ENCODE measurements around the gene NKD2.
"Not testable (repeated sequence)": the region's sequence is repeated elsewhere in the genome, so short reads cannot be mapped to it uniquely, and the experiment has no call there.

Gene NKD2

DNA sequence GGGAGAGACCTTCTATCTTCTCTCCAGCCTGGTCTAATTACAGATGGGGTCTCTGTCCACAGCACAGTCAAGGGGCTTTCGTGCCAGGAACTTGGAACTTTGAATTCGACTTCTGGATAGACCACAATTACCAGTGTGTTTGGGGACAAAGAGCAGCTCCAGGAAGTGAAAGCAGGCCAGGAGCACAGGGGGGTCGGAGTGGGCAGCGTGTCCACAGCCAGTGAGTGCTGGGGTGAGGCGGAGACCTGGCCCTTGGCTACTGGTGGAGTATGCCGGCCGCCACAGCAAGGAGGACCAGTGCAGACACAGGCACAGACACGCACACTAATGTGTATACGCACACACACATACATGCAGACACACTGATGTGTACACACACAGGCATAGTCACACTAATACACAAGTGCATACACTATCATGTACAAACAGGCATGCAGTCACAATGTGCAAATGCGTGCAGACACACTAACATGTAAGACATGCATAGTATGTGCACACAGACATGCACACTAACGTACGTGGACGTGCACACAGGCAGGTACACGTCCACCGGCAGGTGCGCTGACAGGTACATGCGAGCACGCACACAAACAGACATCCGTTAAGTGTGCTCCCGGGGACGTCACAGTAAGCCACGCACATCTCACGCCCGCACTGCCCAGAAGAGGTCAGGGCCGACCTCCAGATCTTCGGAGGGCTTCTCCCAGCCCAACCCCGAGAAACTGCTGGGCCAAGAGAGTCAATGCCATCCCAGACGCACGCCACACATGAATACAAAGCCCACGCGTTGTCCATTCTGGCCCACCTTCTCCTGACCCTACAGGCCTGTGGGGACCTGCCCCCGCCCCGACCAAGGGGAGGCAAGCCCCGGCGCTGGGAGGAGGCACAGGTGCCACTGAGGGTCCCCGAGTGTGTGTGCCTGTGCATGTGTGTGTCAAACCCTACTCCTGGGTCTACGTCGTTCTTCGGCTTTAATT is 46.5 kb downstream of the NKD2 start:
- DNase-seq: no peak

GRCh38 chr5:1055896-1056610 is 47.5 kb downstream of the NKD2 start:
- DNase-seq: no peak

- no peak for DNase-seq
Measured at GRCh38 chr5:1056611-1057484, 48.2 kb downstream of the NKD2 start.

GRCh38 chr5:1057485-1058082 is 49.0 kb downstream of the NKD2 start:
- no peak for DNase-seq

- DNase-seq: no peak
Measured at GRCh38 chr5:1058083-1058945, 49.7 kb downstream of the NKD2 start.

- DNase-seq: no peak
Measured at GRCh38 chr5:1058988-1059883, 50.6 kb downstream of the NKD2 start.

DNA sequence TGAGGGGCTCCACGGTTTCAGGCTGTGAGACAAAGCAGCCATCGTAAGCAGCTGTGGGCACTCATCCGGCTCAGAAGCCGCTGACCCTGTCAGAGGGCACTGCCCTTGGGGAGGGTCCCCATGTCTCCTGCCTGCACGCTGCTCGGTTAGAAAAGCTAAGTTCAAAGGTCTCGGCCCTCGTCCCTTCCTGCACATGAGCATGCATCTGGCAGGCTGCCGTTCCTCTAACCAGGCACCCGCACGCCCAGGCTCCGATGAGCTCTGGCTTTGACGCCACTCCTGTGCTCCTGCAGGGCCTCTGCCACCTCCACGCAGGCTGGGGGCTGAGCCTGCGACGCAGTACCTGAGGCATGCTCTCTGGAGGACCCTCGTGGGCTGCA is 51.3 kb downstream of the NKD2 start:
- no peak for DNase-seq

DNA sequence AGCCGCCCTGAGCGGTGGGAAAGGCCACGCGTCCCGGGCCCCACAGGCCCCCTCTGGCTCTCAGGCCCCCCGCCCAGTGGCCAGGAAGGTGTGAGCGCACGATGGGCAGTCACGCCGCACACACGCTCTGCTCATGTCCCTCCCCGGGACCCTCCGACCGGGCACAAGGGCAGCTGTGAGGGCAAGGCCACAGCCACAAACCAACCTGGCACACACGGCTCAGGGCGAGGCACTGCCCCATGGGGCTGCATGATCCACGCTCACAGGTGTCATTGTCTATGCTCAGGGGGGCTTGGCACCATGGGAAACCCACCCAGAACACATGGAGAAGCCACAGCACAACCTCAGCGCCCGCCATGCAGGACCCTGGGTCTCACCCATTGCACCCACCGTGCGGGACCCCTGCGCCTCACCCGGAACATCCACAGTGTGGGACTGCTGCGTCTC is 52.0 kb downstream of the NKD2 start:
- no peak for DNase-seq

DNA sequence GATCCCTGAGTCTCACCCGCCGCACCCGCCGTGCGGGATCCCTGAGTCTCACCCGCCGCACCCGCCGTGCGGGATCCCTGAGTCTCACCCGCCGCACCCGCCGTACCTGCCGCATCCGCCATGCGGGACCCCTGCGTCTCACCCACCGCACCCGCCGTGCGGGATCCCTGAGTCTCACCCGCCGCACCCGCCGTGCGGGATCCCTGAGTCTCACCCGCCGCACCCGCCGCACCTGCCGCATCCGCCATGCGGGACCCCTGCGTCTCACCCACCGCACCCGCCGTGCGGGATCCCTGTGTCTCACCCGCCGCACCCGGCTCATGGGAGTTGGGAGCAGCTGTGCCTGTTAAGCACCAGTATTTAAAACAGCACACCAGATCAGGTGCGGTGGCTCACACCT is 52.7 kb downstream of the NKD2 start:
- DNase-seq: not testable (repeated sequence)

DNA sequence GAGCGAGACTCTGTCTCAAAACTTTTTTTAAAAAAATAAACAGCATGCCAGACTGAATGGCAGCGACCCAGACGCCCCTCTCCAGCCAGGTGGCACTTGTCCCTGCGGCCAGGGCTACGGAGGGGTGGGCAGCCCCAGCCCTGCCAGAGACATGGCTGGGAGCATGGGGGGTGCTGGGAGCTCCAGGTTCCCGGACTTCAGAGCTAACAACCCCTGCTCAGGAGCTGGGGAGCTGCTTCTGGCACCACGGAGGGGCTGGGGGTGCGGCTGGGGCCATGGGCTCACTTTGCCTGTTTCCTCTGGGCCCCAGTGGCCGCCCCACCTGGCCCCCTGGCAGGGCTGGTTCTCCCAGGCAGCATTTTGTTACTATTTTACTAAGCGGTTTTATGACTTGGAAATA is 53.3 kb downstream of the NKD2 start:
- no peak for DNase-seq

DNA sequence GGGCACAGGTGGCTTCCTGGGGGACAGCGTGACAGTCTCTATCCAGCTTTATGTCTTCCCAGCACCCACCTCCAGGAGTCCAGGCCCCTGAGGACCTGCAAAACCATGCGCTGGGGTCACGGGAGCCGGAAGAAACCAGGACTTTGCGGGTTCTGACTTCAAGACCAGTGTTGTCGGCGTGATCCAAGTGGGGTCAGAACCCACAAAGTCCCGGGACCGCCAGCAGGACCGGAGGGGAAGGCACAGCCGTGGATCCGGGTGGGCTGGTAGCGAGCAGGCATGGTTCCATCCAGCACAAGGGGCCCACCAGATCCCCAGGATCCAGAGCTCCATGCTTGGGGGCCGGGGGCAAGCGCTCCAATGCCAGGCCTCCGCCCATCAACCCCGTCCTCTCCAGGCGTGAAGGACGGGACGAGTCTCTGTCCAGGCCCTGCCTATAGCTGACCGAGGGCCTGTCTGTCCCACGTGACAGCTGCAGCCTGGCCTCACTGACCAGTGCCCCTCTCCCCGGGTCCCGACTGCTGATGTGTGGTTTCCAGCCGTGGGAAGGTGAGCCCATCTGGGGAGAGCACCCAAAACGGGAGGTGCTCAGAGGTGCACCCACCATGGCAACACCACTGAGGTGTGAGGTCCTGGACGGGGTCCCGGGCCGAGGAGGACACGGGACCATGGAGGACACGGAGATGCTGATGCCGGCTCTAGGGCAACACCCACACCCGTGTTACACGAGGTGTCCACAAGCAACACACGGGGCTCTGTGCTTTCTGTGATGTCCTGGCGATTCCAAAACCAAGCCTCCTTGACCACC is 54.4 kb downstream of the NKD2 start:
- DNase-seq: no peak

DNA sequence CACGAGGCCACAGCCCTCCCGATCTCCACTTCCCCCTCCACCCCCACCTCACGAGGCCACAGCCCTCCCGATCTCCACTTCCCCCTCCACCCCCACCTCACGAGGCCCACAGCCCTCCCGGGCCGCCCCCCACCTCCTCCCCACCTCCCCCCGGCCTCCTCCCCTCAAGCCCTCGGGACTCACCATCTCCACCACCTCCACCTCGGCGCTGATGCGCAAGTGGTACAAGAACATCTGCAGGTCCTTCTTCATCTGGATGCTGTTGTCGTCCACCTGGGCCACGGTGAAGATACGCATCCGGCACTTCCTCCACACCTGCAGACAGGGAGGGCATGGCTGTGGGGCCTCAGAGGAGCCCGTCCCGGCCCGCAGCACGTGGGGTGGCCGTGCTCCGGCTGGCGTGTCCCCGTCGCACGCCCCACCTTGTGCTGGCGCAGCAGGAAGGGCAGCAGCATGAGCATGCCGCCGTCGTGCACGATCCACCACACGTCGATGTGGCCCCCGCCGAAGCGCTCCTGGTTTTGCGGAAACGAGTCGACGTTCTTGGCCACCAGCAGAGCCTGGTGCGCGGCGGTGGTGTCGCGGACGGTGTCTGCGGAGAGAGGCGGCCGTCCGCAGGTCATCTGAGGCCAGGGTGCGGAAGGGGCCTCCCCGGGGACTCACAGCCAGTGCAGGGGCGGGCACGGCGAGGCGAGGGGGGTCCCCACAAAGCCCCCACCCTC is 55.2 kb downstream of the NKD2 start:
- DNase-seq: no peak

DNA sequence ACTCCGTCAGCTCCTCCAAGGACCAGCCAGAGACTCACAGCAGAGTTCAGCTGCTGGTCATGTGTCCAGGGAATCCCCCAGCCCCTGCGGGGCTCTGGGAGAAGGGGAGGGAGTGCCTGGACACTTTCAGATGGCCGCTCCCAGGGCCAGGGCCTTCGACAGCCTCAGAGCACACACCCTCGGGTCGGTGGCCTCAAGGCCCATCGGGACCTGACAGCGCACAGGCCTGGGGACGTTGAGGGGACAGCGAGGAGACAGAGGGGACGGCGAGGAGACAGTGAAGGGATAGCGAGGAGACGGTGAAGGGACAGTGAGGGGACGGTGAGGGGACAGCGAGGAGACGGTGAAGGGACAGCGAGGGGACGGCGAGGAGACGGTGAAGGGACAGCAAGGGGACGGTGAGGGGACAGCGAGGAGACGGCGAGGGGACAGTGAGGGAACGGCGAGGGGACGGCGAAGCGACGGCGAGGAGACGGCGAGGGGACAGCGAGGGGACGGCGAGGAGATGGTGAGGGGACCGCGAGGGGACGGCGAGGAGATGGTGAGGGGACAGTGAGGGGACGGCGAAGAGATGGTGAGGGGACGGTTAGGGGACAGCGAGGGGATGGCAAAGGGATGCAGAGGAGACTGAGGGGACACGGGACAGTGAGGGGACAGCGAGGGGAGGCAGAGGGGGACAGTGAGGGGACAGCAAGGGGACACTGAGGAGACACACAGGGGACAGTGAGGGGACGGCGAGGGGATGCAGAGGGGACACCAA is 56.0 kb downstream of the NKD2 start:
- no peak for DNase-seq

GRCh38 chr5:1065143-1065750 is 56.6 kb downstream of the NKD2 start:
- DNase-seq: no peak

DNA sequence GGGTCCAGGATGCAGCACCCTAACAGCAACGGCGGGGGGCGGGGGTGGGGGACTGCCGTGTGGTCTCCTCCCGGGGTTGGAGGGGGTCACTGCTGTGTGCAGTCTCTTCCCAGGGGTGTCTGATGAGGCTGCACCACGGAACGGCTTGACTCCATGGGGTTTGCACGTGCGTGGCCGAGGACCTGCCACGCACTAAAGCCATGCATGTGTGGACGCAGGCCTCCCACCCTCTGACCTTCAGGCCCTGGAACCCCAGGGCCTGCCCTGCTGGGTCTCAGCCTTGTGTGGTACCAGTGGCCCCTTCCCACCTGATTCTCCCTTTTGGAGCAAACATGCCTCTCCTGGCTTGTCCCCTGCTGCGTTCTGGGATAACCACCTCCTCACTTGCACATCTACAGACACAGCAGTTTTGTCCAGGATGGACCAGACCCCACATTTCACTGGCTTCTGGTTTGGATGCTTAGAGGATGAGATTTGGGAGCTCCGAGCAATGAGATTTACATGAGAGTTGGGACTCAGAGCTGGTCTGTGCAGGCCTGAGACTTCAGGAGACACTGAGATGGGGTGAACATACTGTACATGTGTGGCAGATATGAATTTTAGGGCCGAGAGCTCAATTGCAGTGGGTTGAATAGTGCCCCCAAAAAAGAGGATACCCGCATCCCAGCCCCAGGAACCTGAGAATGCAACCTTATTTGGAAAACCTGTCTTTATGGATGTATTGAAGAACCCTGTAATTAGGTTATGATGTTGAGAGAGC is 57.5 kb downstream of the NKD2 start:
- DNase-seq: no peak

All from anterior cingulate cortex (tissue), 58 donors.